ENCODE measurements around the gene SLFN13.
"Not testable (repeated sequence)": the region's sequence is repeated elsewhere in the genome, so short reads cannot be mapped to it uniquely, and the experiment has no call there.

SLFN13 gene

GRCh38 chr17:35429702-35430101 lies 18.9 kb downstream of the SLFN13 start:
- DNase-seq: no peak

GRCh38 chr17:35428229-35428628 lies 20.3 kb downstream of the SLFN13 start:
- DNase-seq: no peak

- no peak for DNase-seq
These were observed 24.8 kb downstream of the SLFN13 start for GRCh38 chr17:35423761-35424160.

DNA sequence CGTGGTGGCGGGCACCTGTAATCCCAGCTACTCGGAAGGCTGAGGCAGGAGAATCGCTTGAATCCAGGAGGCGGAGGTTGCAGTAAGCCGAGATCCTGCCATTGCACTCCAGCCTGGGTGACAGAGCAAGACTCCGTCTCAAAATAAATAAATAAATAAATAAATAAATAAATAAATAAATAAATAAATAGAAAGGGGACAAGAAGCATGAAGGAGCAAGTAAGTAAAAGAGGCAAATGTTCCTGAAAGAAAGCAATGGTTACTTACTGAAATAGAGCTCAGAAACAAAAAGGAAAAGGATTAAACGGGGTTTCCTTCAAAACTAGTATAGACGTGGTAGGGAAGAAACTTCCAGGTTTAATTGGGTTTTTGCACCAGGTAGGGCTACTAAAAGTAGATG lies 27.5 kb downstream of the SLFN13 start:
- not testable (repeated sequence) for DNase-seq

GRCh38 chr17:35416659-35417058 lies 31.9 kb downstream of the SLFN13 start:
- DNase-seq: no peak

DNA sequence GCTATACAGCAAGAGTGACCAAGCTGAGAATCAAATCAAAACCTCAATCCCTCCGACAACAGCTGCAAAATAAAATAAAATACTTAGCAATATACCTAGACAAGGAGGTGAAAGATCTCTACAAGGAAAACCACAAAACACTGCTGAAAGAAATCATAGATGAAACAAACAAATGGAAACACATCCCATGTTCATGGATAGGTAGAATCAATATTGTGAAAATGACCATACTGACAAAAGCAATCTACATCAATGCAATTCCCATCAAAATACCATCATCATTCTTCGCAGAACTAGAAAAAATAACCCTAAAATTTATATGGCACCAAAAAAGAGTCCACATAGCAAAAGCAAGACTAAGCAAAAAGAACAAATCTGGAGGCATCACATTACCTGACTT lies 33.9 kb downstream of the SLFN13 start:
- DNase-seq: not testable (repeated sequence)

- no peak for DNase-seq
These were observed 34.3 kb downstream of the SLFN13 start for GRCh38 chr17:35414247-35414646.

- DNase-seq: no peak
These were observed 41.0 kb downstream of the SLFN13 start for GRCh38 chr17:35407531-35407930.

DNA sequence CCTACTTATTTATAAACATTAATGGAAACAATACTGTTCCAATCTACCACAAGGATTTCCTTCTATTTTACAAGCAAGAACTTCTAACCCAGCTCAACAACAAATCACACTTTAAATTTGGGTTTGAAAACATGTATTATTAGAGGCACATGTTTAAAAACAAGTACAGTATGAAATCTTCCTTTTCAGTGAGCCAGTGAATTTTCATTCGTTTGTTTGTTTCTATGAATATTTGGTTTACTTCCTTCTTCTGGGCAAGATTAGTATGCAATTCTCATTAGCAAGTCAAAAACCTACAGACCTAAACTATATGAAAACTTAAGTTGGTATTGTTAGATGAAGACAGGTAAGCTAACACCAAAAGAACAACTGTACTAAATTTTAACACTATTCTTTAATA lies 42.0 kb downstream of the SLFN13 start:
- DNase-seq: no peak

GRCh38 chr17:35404360-35404759 lies 44.2 kb downstream of the SLFN13 start:
- DNase-seq: no peak

- DNase-seq: not testable (repeated sequence)
These were observed 54.8 kb downstream of the SLFN13 start for GRCh38 chr17:35393783-35394182.

- no peak for DNase-seq
These were observed 57.9 kb downstream of the SLFN13 start for GRCh38 chr17:35390663-35391062.

- DNase-seq: no peak
These were observed 58.4 kb downstream of the SLFN13 start for GRCh38 chr17:35390156-35390555.

DNA sequence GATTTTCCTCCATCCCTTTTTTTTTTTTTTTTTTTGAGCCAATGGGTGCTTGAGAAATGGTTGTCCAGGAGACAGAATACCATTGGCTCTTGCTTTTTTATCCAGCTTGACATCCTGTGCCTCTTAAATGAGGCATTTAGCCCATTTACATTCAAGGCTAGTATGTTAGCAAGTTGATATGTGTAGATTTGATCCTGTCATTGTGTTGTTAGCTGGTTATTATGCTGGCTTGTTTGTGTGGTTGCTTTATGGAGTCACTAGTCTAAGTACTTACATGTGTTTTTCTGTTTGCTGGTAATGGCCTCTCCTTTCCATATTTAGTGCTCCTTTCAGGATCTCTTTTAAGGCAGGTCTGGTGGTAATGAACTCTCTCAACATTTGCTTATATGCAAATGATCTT lies 61.1 kb downstream of the SLFN13 start:
- DNase-seq: no peak
